HL-60 (cell line): Measurements from ENCODE around the gene ASCC3.

Experiments used
- DNase-seq, 2 experiments: peaks; one replicate each; pipeline ENCODE4 v3.0.0-alpha.2; 2010 to 2020; ENCODE audit warnings: low read depth in 1 of 2, low spot score in 1 of 2
- H3K27ac ChIP-seq: fragments of 250-450 bp; sonication (Bioruptor Pico); replicated peaks from 2 replicates; pipeline ENCODE4 v1.5.1; 2020; ENCODE audit warnings: mild to moderate bottlenecking, moderate library complexity
- H3K27me3 ChIP-seq: fragments of 250-450 bp; sonication (Bioruptor Pico); 2 replicates; pipeline ENCODE4 v1.5.1; 2021; ENCODE audit warnings: mild to moderate bottlenecking, moderate library complexity; ENCODE audit not compliant: insufficient read depth, poor library complexity, severe bottlenecking
- H3K4me3 ChIP-seq: replicated peaks from 2 replicates; pipeline ENCODE4 v1.5.1; 2011; ENCODE audit warnings: mild to moderate bottlenecking, control low read depth, low read length; ENCODE audit not compliant: insufficient read depth
- CTCF ChIP-seq: IDR thresholded peaks from one replicate; pipeline ENCODE4 v1.5.1; 2011; ENCODE audit warnings: low read length, control low read depth, inconsistent platforms; ENCODE audit not compliant: insufficient read depth
- GABPA ChIP-seq: IDR thresholded peaks from 2 replicates; pipeline ENCODE4 v1.6.1; 2012; ENCODE audit warnings: low read depth
- POLR2AphosphoS5 ChIP-seq: IDR thresholded peaks from 2 replicates; pipeline ENCODE4 v1.6.1; 2012; ENCODE audit warnings: low read depth
- REST ChIP-seq: IDR thresholded peaks from 2 replicates; pipeline ENCODE4 v1.6.1; 2012; ENCODE audit warnings: low read depth; ENCODE audit not compliant: insufficient replicate concordance
- SPI1 ChIP-seq: IDR thresholded peaks from 2 replicates; pipeline ENCODE4 v1.6.1; 2012; ENCODE audit warnings: low read depth, mild to moderate bottlenecking, borderline replicate concordance

The ASCC3 gene

DNA sequence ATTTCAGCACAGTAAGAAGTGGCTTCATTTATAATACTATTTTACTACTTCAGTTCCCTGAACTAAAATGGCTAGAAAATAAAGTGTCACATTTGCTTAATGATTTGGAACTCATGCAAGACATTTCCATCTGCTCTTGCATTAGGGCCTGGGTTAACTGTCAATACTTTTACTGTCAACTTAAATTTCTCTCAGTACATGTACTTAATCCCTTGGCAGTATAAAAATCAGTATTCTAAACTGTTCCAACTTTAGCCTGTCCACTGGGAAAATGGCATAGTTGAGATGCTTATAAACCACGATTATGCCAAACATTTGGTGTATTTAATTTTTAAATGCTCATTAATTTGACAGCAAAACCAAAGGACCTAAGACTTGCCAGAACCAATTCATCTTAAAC lies 154.5 kb downstream of the ASCC3 start:
- no peak for DNase-seq
- TF ChIP-seq SPI1, result no peak
- TF ChIP-seq CTCF, result no peak
- no peak for TF ChIP-seq POLR2AphosphoS5
- TF ChIP-seq REST, result no peak
- TF ChIP-seq GABPA, result no peak
- Histone ChIP-seq H3K27ac (no peak overlapping the region), H3K4me3 (no peak overlapping the region), H3K27me3 (no peaks in the 10 kb centered on the region)

DNA sequence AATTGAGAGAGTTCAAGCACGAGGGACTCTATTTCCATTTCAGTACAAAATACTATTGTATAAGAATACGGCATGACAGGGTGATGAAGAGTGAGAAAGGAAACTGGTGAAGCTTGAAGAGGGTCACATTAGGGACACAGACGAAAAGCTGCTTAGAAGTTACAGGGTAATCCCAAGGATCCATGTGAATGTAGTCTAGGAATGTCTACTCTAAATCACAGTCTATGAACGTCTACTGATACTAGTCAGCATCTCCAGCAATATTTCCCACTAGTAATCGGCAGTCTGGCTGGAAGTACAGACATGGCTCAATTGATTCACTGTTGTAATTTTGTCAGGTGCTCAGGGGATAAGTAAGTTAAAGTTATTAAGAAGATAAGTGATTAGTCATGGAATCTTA lies 156.4 kb downstream of the ASCC3 start:
- H3K4me3 ChIP-seq, result no peak overlapping the region
- TF ChIP-seq GABPA (no peak), SPI1 (no peak), POLR2AphosphoS5 (no peak), REST (no peak), CTCF (no peak)

GRCh38 chr6:100724222-100724621 lies 156.9 kb downstream of the ASCC3 start:
- DNase-seq, result no peak
- Histone ChIP-seq H3K27ac (no peak overlapping the region), H3K4me3 (no peak overlapping the region), H3K27me3 (no peaks in the 10 kb centered on the region)
- TF ChIP-seq REST, result no peak
- no peak for TF ChIP-seq GABPA

More for the DNA sequence above, 156.4 kb downstream of the ASCC3 start:
- no peak for DNase-seq
- H3K27ac ChIP-seq, result no peak overlapping the region
- no peaks in the 10 kb centered on the region for H3K27me3 ChIP-seq

DNA sequence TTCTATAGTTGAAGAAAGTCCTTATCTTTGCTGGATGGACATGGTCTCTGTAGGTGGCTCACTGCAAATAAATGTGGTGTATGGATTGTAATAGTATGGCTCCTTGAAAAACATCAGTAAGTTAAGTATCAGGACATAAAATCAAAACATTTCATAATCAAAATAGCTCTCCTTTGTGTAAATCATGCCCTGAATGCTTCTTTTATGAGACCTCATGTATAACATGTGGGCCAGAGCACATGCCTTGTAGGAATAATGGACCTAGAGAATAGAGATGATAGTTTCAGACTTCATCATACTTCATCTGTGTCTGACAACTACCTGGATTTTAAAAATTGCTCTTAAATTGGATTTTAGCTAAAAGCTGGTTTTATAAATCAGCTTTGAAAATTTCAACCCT lies 159.9 kb downstream of the ASCC3 start:
- Histone ChIP-seq H3K27ac (no peak overlapping the region), H3K4me3 (no peak overlapping the region), H3K27me3 (no peaks in the 10 kb centered on the region)
- DNase-seq, result no peak
- TF ChIP-seq REST (no peak), SPI1 (no peak), CTCF (no peak), POLR2AphosphoS5 (no peak), GABPA (no peak)
